ENCODE results near the gene SSX2IP.
"Not testable (repeated sequence)": the region's sequence is repeated elsewhere in the genome, so short reads cannot be mapped to it uniquely, and the experiment has no call there.

SSX2IP gene

DNA sequence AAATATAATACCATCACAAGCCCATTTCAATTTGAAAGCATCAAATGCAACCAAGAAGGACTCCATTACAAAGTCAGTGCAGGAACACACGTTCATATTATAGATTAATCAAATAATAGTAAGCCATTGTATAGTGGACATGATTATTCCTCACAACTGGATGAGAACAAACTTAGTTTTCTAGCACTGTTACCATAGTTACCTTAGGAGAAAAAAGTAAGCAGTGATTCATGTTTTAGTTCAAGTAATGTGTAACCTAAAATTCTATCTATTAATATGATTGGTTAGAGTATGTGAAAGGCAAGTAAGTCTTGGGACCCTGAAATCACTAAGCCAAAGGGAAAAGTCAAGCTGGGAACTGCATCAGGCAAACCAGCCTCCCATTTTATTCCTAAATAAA, 15.2 kb downstream of the SSX2IP start:
- no peak for DNase-seq

DNA sequence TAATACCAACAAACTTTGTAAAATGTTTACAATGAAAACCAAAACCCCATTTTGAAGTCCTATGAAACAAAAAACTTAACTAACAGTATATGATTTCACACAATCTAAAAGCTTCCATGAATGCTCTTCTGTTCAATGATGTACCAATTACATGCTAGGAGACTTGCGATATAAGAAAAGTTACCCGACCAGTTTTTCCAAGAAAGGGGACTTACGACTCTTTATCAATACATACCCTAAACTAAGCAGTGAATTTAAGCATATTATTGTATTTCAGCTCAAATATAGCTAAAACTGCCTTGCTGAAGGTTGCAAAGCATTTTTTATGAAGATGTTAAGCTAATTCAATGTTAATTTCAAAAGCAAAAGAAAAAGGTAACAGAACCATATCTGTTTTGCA, 15.6 kb downstream of the SSX2IP start:
- no peak for DNase-seq

DNA sequence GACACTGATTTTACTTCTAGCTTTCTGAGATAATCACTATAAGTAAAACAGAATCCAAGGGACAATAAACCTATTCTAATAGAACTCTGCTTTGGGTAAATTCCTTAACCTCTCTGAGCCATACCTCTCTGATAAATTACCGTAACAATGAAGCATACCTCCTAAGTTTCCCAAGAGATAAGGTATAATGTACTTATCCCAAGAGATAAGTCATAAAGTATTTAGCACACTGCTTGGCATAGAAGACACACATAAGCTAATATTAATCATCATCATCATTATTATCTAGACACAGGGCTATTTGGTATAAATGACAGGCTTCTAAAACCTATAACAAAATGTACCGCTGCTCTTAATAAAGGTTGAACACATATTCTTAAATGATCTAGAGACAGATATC, 16.2 kb downstream of the SSX2IP start:
- DNase-seq = no peak

DNA sequence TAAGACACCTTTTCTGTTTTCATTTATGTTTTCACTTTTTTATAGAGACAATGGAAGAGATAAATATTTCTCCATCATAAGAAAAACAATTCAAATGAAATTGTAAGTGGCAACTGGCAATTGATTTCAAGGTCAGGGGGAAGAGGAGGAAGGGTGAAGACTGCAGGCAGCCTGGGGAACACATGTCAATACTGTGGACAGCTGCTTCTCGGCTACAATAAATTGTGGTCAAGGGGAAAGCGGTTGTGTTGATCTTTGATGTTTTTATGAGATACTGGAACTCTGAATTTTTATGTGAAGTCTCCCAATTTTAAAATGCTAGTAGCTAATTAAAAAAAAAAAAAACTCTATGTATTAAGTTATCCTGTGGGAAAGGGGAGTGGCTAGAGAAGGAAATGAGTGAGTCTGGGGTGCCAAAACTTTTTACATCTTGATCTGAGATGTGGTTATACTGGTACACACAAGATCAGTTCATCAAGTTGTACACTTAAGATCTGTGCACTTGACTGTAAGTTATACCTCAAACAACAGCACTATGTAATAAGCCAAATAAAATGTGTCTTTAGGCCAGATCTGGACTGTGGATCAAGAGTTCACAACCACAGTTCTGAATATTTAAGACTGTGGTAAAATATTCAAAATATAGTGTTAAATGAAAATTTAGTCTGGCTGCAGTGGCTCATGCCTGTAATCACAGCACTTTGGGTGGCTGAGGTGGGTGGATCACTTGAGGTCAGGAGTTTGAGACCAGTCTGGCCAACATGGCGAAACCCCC, 18.0 kb downstream of the SSX2IP start:
- no peak for DNase-seq

DNA sequence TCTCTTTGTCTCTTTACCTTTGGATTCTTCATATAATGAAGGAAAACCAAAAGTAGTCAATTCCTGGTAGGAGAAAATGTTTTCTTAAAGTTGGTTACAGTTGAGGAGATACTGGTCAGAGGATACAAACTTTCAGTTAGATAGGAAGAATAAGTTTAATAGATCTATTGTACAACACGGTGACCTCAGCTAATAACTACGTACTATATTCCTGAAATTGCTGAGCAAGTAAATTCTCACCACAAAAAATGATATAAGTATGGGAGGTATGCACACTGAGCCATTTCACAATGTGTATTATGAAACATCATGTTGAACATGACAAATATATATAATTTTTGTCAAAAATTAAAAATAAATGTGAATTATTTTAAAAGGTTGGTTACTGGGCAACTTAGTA, 20.4 kb downstream of the SSX2IP start:
- no peak for DNase-seq

DNA sequence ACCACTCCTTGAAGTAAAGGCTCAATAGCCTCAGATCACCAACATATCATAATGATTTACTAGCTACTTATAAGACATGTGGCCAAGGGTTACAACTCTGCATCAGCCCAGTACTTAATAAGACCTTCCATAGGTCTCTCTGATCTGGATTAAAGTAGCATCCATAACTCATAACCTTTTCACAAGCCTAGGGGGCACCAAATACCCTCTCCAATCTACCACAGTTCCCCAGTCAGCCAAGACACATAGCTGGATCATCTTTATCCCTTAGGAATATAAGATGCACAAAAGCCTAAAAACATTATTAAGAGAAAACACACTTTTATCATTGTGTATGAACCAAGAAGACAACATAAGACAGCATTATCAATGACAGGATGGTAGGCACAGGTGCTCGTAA, 22.1 kb downstream of the SSX2IP start:
- DNase-seq = no peak

DNA sequence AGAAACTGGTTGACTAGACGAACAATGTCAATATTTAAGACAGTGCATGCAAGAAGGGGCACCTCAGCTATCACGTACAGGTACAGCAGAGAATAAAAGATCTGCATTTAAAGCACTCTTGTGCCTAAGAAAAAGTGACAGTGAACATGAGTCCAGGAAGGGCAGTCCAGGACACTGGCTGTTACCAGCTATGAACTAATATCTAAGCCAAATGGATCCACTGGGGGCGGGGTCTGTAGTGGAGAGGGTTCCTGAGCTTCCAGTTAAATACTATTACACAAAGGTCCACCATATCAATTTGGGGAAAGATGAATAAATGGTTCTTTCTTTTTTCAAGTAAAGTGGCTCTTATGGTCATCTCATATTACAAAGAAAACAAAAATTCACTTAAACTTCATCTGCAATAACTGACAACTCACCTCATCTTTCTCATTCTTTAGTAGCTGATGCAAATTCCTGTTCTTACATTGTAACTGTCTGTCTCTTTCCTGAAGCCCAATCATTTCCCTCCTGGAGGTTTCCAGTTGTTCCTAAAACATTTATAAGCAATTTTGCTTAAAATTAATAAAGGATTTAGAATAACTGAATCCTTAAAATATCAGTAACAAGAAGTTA, 24.5 kb downstream of the SSX2IP start:
- DNase-seq = no peak

DNA sequence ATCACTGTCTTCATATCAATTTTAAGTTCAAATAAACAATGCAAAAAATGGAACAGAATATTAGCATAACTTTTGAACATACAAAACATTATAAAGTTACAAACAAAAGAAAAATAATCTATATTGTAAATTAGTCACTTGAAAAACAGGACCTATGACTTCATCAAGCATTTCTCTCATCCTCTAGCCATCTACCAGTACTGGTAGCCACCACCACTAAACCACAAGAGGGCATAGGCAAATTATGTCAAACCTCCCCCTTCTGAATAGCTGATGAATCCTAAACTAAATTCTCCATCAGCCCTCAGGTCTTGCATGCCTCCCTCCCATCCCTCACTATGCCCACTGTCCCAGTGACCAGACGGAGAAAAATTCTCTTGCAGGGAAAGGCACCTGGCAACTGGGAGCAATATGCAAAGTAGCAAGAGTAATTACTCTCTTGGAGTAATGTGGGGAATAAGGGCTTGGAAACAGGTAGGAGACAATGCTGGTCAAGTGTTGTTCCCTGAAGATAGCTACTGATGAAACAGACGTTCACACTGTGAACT, 37.1 kb downstream of the SSX2IP start:
- no peak for DNase-seq

DNA sequence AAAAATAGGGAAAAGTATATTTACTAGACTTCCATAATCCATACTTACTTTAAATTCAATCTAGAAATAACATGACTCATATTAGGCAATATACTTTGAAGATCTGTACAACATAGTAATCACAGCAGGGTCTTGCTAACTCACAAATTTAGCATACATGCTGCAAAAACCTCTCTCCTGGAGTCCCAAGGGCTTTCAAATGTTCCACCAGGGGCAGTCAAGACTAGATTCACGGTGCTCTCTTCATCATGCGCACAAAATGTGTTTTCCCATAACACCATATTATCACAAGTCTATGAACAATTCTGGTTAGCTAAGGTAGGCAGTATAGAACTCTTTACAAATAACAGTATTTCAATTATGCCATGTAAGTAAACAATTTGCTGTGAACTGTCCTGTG, 45.8 kb downstream of the SSX2IP start:
- no peak for DNase-seq

DNA sequence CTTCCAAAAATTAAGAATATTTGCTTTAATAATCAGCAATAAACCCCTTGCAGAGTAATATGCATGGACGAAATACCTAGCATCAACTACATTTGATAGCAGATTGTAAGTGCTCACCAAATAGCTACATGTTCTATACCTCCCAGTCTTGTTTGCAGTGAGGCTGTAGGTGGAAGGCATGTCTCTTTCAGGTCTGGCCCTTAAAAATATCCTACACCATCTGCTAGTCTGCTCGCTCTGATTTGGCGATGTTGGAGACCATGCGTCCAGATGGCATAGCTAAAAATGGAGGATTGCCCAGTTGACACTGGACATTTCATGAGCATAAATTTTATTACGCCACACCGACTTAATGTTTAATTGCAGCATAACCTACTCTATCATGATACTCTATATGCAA, 47.1 kb downstream of the SSX2IP start:
- no peak for DNase-seq

DNA sequence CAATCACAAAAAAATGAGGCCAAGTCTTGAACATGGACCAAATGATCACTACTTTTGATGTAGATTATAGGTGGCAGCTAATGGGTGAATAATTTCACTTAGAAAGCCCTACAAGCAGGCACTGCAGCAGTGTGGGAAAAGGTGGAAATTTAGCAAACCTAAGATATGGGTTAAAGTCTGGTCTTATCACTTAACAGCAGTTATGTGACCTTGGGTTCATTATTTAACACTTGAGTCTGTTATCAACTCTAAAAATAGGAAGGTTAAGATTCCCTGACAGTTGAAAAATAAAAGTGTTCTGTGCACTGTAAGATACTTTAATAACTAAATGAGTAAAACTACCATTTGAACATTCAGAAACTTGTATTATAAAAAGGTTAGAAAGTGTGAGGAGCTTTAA, 47.5 kb downstream of the SSX2IP start:
- DNase-seq = no peak

DNA sequence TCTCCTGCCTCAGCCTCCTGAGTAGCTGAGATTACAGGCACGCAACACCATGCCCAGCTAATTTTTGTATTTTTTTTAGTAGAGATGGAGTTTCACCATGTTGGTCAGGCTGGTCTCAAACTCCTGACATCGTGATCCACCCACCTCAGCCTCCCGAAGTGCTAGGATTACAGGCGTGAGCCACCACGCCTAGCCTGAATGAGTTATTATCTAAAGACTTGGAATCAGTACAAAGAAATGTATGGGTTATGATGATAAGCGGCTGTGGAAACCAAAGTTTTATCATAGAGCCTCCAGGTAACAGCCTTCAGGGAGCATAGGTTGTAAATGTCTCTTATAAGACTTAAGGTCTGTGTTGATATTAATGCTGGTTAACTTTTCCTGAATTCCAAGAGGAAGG, 50.5 kb downstream of the SSX2IP start:
- not testable (repeated sequence) for DNase-seq

DNA sequence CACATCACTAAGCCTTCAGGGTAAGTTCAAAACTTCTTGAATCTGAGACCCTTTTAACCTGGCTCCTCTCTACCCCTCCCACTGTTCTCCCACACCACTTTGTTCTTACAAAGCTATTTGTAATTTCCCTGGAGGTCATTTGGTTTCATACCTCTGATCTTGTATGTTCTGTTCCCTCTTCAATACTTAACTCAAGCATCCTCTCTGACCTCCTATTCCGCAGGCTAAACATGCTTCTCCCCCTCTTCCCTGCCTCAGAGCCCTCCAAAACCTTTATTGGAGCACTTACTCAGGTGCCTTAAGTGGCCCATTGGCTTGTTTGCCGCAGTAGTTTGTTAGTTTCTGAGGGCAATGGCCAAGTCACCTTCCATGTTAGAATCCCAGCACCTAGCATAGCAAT, 54.8 kb downstream of the SSX2IP start:
- DNase-seq = no peak

DNA sequence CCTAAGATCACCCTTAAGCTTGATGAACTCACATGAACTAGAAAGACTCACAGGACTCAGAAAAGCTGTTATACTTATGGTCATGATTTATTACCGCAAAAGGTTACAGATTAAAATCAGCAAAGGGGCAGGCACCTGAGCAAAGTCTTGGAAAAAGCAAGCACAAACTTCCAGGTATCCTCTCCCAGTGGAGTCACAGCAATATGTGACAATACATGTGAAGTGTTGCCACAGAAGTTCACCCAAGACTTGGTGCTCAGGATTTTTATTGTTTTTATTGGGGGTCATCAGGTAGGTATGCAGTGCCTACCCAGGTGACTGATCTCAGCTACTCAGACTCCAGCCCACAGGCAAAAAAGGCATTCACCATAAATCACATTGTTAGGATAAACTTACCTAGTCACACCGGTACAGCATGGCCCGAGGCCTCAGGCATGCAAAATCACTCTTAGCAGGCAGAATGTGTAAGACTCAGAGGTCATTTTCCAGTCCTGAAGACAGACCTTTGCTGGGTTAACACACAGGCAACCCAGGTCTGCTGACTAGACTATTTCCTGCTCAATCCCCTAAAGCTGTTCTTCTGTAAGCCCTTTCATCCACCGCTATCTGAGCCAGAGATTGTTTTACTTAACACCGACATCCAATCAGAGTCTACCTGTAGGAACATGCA, 55.6 kb downstream of the SSX2IP start:
- no peak for DNase-seq

DNA sequence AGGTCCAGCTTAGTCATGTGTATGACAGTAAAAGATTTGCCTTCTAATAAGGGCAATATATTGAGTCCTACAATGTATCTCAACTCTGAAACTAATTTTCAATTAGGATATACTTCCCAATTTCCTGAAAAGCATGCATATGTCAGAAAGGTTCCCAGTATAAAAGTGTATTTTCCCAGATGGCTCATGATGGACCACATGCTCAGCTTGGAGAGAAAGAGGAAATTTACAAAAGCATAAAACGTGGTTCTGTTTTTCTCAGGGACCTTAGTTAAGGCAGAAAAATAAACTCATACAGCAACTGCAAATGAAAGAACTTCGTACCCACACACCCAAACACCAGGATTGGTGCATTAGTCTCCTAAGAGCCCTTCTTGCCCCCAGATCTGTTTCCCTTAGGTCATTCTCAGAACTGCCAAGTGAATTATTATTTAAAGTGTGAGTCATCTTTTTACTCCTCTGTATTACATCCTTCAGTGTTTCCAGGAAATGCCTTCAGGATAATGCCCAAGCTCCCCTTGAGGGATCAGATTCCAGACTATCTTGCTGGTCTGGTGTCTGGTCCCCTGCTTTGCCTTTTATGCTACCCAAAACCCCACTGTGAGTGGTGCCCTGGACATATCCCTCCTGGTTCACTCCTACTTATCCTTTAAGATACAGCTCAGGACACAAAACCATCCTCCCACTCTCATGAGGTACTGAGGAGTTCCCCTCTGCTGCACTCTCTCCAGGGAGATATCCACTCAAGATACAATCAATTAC, 57.4 kb downstream of the SSX2IP start:
- no peak for DNase-seq

DNA sequence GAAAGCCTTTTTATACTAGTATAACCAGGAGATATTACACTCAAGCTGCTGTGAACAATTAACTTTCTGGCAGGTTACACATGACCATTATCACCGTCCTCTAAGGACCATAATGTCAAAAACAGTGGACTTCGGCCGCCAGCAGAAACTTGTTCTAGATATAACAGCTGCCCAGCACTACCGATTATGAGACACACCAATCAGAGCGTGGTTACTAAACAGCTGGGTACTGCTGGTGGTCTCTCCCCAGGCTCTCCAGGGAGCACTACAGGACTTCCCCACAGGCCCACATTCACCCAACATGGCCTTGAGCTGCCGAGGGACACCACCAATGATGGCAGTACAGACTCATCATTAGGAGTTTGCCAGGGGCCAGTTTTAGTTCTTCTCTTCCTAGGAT, 58.1 kb downstream of the SSX2IP start:
- DNase-seq = no peak

DNA sequence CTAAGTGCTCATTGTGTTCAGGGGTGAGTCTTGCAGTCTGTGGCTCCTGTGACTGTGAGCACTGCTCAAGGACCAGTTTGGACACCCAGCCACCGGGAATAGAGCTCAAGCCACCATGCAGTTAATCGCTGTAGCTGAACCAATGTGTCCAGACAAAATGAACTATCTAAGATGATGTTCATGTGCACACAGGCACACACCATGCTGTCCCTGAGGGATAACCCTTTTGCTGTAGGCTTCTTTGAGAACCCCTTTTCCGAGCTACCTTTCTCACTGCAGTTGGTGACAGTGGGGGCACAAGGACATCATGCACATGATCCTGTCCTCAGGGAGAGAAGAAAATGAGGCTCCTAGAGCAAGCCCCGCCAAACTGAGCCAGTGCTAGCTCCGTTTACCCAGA, 65.4 kb downstream of the SSX2IP start:
- no peak for DNase-seq

DNA sequence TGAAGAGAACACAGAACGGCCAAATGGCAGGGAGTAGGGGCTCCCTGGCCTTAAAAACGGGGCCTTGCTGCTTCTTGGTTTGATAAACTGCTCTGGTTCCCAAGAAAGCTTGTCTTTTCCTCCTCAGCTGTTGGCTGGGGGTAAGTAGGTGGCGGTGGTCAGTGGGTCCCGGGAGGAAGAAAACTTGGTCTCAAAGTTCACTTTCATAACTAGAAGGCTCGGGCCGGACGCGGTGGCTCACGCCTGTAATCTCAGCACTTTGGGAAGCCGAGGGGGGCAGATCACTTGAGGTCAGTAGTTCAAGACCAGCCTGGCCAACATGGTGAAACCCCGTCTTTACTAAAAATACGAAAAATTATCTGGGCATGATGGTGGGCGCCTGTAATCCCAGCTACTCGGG, 68.7 kb downstream of the SSX2IP start:
- no peak for DNase-seq

DNA sequence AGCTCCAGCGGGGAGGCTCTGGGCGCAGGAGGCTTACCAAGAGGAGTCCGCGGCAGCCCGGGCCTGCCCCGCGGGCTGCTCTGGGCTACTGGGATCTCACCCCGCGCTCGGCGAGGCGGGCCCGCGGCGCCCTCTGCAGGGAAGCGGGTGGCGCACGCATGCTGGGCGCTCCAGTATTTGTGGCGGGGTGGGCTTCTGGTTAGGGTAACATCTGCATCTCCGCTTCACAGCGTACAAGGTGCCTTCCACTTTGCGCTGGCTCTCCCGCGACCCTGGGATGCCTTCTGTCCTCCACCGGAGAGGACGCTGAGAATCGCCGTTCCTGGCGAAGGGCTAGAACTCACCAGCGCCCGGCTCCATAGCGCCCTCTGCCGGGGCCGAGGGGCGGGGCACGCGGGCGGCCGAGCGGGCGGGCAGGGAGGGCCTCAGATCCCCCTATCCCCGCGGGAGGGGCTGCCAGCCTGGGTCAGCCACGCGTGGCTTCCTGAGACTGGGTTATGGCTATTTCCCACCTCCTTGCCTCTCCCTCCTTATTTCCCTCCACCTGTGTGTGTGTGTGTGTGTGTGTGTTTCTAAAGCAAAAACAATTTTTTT, 69.4 kb downstream of the SSX2IP start:
- peak; percentile 81 for DNase-seq

DNA sequence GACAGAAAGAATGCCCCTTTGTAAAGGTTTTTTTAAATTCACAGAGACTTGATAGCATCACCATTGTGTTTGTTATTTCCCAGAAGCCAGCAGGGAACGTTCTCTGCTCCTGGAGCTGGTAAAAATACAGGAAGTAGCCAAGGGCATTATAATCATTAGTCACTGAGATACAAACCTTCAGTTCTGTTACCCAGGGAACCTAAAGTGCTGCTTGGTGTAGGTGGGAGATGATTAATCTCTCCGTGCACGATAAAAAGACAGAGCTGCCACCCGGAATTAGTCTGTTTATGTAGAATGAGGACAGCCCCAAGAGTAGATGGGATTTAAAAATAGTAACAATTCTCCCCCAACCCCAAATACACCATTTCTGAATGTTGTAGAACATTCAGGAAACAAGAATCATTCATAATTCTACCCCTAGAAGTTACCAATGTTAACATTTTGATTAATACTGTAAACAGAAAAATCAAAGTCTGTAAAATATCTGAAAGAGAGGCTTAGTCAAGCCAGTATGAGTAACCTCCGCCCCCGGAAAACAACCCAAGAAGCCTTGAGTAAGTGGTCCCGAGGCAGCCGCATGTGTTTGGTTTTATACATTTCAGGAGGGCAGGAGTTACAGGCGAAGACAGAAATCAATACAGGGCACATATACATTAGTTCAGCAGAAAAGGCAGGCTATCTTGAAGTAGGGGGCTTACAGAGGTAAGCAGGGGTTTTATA, 70.7 kb downstream of the SSX2IP start:
- no peak for DNase-seq

DNA sequence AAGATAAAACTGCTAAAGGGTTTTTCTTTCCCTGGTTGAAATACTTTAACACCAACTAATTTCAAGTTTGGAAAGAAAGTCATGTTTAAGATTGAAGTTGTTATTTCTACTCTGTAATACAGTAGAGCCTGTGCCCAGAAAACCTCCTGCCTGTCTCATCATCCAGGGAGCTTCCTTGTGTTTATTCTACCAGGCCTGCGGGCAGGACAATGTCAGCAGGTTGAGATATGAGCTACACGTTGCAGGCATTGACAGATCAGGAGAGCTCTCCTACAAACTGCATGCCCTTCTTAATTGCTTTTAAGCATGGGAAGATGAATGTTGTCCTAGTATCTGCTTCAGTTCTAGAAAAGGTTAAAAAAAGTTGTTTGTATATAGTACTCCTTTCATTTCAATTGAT, 72.9 kb downstream of the SSX2IP start:
- no peak for DNase-seq

DNA sequence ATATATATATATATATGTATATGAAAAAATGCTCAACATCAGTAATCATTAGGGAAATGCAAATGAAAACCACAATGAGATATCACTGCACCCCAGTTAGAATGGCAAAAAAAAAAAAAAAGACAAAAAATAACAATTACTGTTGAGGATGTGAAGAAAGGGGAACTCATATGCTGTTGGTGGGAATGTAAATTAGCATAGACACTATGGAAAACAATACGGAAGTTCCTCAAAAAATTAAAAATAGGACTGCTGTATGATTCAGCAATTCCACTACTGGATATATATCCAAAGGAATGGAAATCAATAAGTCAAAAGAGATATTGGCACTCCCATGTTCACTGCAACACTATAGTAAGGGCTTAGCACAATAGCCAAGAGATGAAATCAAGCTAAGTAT, 74.5 kb downstream of the SSX2IP start:
- DNase-seq = no peak
